ENCODE results near the gene UBXN7.
"Not testable (repeated sequence)": the region's sequence is repeated elsewhere in the genome, so short reads cannot be mapped to it uniquely, and the experiment has no call there.

Gene UBXN7

GRCh38 chr3:196357905-196358304 is 74.3 kb downstream of the UBXN7 start:
- intact Hi-C loops (cut with micrococcal nuclease), result no loop called here
- H3K9me3 Mint-ChIP-seq, result no peaks in the 10 kb centered on the region
- no peak overlapping the region for H3K4me3 Mint-ChIP-seq
- peaks cover 98% of the 10 kb centered on the region for H3K36me3 Mint-ChIP-seq (ENCODE audit: low read depth)
- peaks cover 10% of the 10 kb centered on the region for H3K4me1 Mint-ChIP-seq (ENCODE audit: low read depth)
- no peak overlapping the region for H3K27ac Mint-ChIP-seq
- H3K27me3 Mint-ChIP-seq, result no peaks in the 10 kb centered on the region

GRCh38 chr3:196356556-196356955 is 75.7 kb downstream of the UBXN7 start:
- intact Hi-C loops (cut with micrococcal nuclease), result no loop called here
- Mint-ChIP-seq H3K4me1 (ENCODE audit: low read depth) (peaks cover 12% of the 10 kb centered on the region), H3K4me3 (no peak overlapping the region), H3K36me3 (ENCODE audit: low read depth) (peaks cover 88% of the 10 kb centered on the region), H3K27me3 (no peaks in the 10 kb centered on the region), H3K9me3 (no peaks in the 10 kb centered on the region), H3K27ac (no peak overlapping the region)

GRCh38 chr3:196355668-196356067 is 76.6 kb downstream of the UBXN7 start:
- intact Hi-C loops (cut with micrococcal nuclease), result no loop called here
- no peak overlapping the region for H3K4me3 Mint-ChIP-seq
- no peaks in the 10 kb centered on the region for H3K27me3 Mint-ChIP-seq
- no peaks in the 10 kb centered on the region for H3K9me3 Mint-ChIP-seq
- H3K27ac Mint-ChIP-seq, result no peak overlapping the region
- peaks cover 12% of the 10 kb centered on the region for H3K4me1 Mint-ChIP-seq (ENCODE audit: low read depth)
- peaks cover 87% of the 10 kb centered on the region for H3K36me3 Mint-ChIP-seq (ENCODE audit: low read depth)

- Mint-ChIP-seq H3K27ac (peak overlapping the region; percentile 3), H3K4me1 (ENCODE audit: low read depth) (peaks cover 12% of the 10 kb centered on the region), H3K9me3 (no peaks in the 10 kb centered on the region), H3K4me3 (no peak overlapping the region), H3K36me3 (ENCODE audit: low read depth) (peaks cover 77% of the 10 kb centered on the region), H3K27me3 (no peaks in the 10 kb centered on the region)
- intact Hi-C loops (cut with micrococcal nuclease), result no loop called here
Measured at GRCh38 chr3:196354132-196354531, 78.1 kb downstream of the UBXN7 start.

- Mint-ChIP-seq H3K27me3 (no peaks in the 10 kb centered on the region), H3K4me3 (no peak overlapping the region), H3K27ac (no peak overlapping the region), H3K9me3 (no peaks in the 10 kb centered on the region), H3K4me1 (ENCODE audit: low read depth) (peaks cover 12% of the 10 kb centered on the region), H3K36me3 (ENCODE audit: low read depth) (peaks cover 64% of the 10 kb centered on the region)
- intact Hi-C loops (cut with micrococcal nuclease), result no loop called here
Measured at GRCh38 chr3:196351541-196351940, 80.7 kb downstream of the UBXN7 start.

GRCh38 chr3:196350067-196350466 is 82.2 kb downstream of the UBXN7 start:
- intact Hi-C loops (cut with micrococcal nuclease), result no loop called here
- H3K4me3 Mint-ChIP-seq, result no peak overlapping the region
- H3K9me3 Mint-ChIP-seq, result no peaks in the 10 kb centered on the region
- peaks cover 56% of the 10 kb centered on the region for H3K36me3 Mint-ChIP-seq (ENCODE audit: low read depth)
- no peaks in the 10 kb centered on the region for H3K27me3 Mint-ChIP-seq
- peaks cover 23% of the 10 kb centered on the region for H3K4me1 Mint-ChIP-seq (ENCODE audit: low read depth)
- H3K27ac Mint-ChIP-seq, result no peak overlapping the region

- Mint-ChIP-seq H3K4me3 (no peak overlapping the region), H3K27me3 (no peaks in the 10 kb centered on the region), H3K36me3 (ENCODE audit: low read depth) (peaks cover 42% of the 10 kb centered on the region), H3K27ac (no peak overlapping the region), H3K9me3 (no peaks in the 10 kb centered on the region), H3K4me1 (ENCODE audit: low read depth) (peaks cover 33% of the 10 kb centered on the region)
- intact Hi-C loops (cut with micrococcal nuclease), result no loop called here
Measured at GRCh38 chr3:196348698-196349097, 83.5 kb downstream of the UBXN7 start.

- Mint-ChIP-seq H3K27ac (peak overlapping the region; percentile 83), H3K4me3 (peak overlapping the region; percentile 48), H3K27me3 (no peaks in the 10 kb centered on the region), H3K4me1 (ENCODE audit: low read depth) (peaks cover 45% of the 10 kb centered on the region), H3K36me3 (ENCODE audit: low read depth) (peaks cover 25% of the 10 kb centered on the region), H3K9me3 (no peaks in the 10 kb centered on the region)
- intact Hi-C loops (cut with micrococcal nuclease), result no loop called here
Measured at GRCh38 chr3:196344663-196345062, 87.6 kb downstream of the UBXN7 start.

GRCh38 chr3:196343917-196344316 is 88.3 kb downstream of the UBXN7 start:
- not testable (repeated sequence) for H3K27ac Mint-ChIP-seq

GRCh38 chr3:196341137-196341536 is 91.1 kb downstream of the UBXN7 start:
- Mint-ChIP-seq H3K9me3 (no peaks in the 10 kb centered on the region), H3K27me3 (no peaks in the 10 kb centered on the region), H3K4me3 (peak overlapping the region; percentile 45), H3K4me1 (ENCODE audit: low read depth) (peaks cover 65% of the 10 kb centered on the region), H3K27ac (peak overlapping the region; percentile 57), H3K36me3 (ENCODE audit: low read depth) (peaks cover 7% of the 10 kb centered on the region)
- intact Hi-C loops (cut with micrococcal nuclease), result no loop called here

More at GRCh38 chr3:196343917-196344316, 88.3 kb downstream of the UBXN7 start:
- intact Hi-C loops (cut with micrococcal nuclease); H3K4me3 Mint-ChIP-seq; H3K9me3 Mint-ChIP-seq; H3K27me3 Mint-ChIP-seq: not testable (repeated sequence)
- Mint-ChIP-seq H3K36me3 (ENCODE audit: low read depth) (peaks cover 18% of the 10 kb centered on the region), H3K4me1 (ENCODE audit: low read depth) (peaks cover 51% of the 10 kb centered on the region)

- H3K36me3 Mint-ChIP-seq (ENCODE audit: low read depth), result peaks cover under 1% of the 10 kb centered on the region
- intact Hi-C loops (cut with micrococcal nuclease), result no loop called here
- H3K4me3 Mint-ChIP-seq, result no peak overlapping the region
- H3K27ac Mint-ChIP-seq, result peak overlapping the region; percentile 57
- H3K9me3 Mint-ChIP-seq, result no peaks in the 10 kb centered on the region
- peaks cover 58% of the 10 kb centered on the region for H3K4me1 Mint-ChIP-seq (ENCODE audit: low read depth)
- H3K27me3 Mint-ChIP-seq, result peaks cover 2% of the 10 kb centered on the region
Measured at GRCh38 chr3:196340466-196340865, 91.8 kb downstream of the UBXN7 start.

GRCh38 chr3:196339493-196340254 is 92.6 kb downstream of the UBXN7 start:
- Mint-ChIP-seq H3K36me3 (ENCODE audit: low read depth) (no peaks in the 10 kb centered on the region), H3K27ac (no peak overlapping the region), H3K9me3 (no peaks in the 10 kb centered on the region), H3K4me3 (no peak overlapping the region), H3K27me3 (peaks cover 2% of the 10 kb centered on the region), H3K4me1 (ENCODE audit: low read depth) (peaks cover 50% of the 10 kb centered on the region)
- intact Hi-C loops (cut with micrococcal nuclease), result no loop called here

GRCh38 chr3:196339044-196339443 is 93.2 kb downstream of the UBXN7 start:
- Mint-ChIP-seq H3K27ac (peak overlapping the region; percentile 33), H3K4me1 (ENCODE audit: low read depth) (peaks cover 44% of the 10 kb centered on the region), H3K27me3 (peaks cover 2% of the 10 kb centered on the region), H3K36me3 (ENCODE audit: low read depth) (no peaks in the 10 kb centered on the region), H3K4me3 (no peak overlapping the region), H3K9me3 (no peaks in the 10 kb centered on the region)
- intact Hi-C loops (cut with micrococcal nuclease), result no loop called here

- H3K4me3 Mint-ChIP-seq, result no peak overlapping the region
- no peaks in the 10 kb centered on the region for H3K36me3 Mint-ChIP-seq (ENCODE audit: low read depth)
- peaks cover 33% of the 10 kb centered on the region for H3K4me1 Mint-ChIP-seq (ENCODE audit: low read depth)
- no peak overlapping the region for H3K27ac Mint-ChIP-seq
- intact Hi-C loops (cut with micrococcal nuclease), result no loop called here
- peaks cover 2% of the 10 kb centered on the region for H3K27me3 Mint-ChIP-seq
- no peaks in the 10 kb centered on the region for H3K9me3 Mint-ChIP-seq
Measured at GRCh38 chr3:196336319-196337145, 95.7 kb downstream of the UBXN7 start.
